Muscle of leg (tissue), 11 donors: ENCODE data around the gene CCDC89. TPM values are rescaled to one million over a fixed set of nuclear protein-coding genes. Genes with fewer than 3 reads are reported as not detected.
A peak's percentile ranks its signal among the peaks of the same experiment; 100 is the strongest.
"Not testable (repeated sequence)": the region's sequence is repeated elsewhere in the genome, so short reads cannot be mapped to it uniquely, and the experiment has no call there.

Source experiments
- DNase-seq: peaks from one replicate; pipeline ENCODE4 v3.0.0; 2013
- H3K27ac ChIP-seq: one replicate; pipeline ENCODE4 v1.5.1; 2013; ENCODE audit warnings: mild to moderate bottlenecking, low read length, control low read depth
- H3K27me3 ChIP-seq: one replicate; pipeline ENCODE4 v1.6.1; 2013; ENCODE audit warnings: low read length; ENCODE audit not compliant: control insufficient read depth, insufficient read depth
- H3K36me3 ChIP-seq: one replicate; pipeline ENCODE4 v1.6.1; 2013; ENCODE audit warnings: low read length; ENCODE audit not compliant: control insufficient read depth, insufficient read depth
- H3K4me1 ChIP-seq: one replicate; pipeline ENCODE4 v1.6.1; 2013; ENCODE audit warnings: low read length; ENCODE audit not compliant: control insufficient read depth, insufficient read depth
- H3K4me3 ChIP-seq: one replicate; pipeline ENCODE4 v1.5.1; 2013; ENCODE audit warnings: low read length, control low read depth
- H3K9me3 ChIP-seq: replicated peaks from 2 replicates; pipeline ENCODE4 v1.6.1; 2013; ENCODE audit warnings: low read depth, low read length; ENCODE audit not compliant: control insufficient read depth
- WGBS: methylation state at CpG from one replicate; pipeline ENCODE4 v1.1.5; 2013; ENCODE audit warnings: missing lambda C conversion rate; ENCODE audit not compliant: insufficient coverage; 5-methylcytosine and 5-hydroxymethylcytosine counted together
- polyA plus RNA-seq, 8 donors: library from polyadenylated mRNA; unstranded; fragments of 120-200 nt; gene quantifications; one replicate each; pipeline versions ENCODE4 v1.2.1 to v1.2.3, GENCODE V29; 2013; ENCODE audit warnings: inconsistent platforms in 1 of 8, low replicate concordance in 1 of 8; ENCODE audit not compliant: insufficient read length in 8 of 8, insufficient read depth in 1 of 8
- total RNA-seq: library from RNA; stranded (reverse); fragments of 120-200 nt; gene quantifications from one replicate; pipeline ENCODE4 v1.2.4, GENCODE V29; 2013

Gene CCDC89
- total and polyA plus RNA-seq, 9 donors: 1.5 to 3.3 (median 1.9) TPM

GRCh38 chr11:85695546-85695945, 9.6 kb upstream of the CCDC89 start:
- H3K27ac ChIP-seq: no peak overlapping the region
- no peaks in the 10 kb centered on the region for H3K9me3 ChIP-seq
- no peaks in the 10 kb centered on the region for H3K27me3 ChIP-seq
- H3K36me3 ChIP-seq: peaks cover 14% of the 10 kb centered on the region
- H3K4me1 ChIP-seq: no peaks in the 10 kb centered on the region
- no peak overlapping the region for H3K4me3 ChIP-seq
- DNase-seq: no peak

- no peak overlapping the region for H3K27ac ChIP-seq
- H3K27me3 ChIP-seq: no peaks in the 10 kb centered on the region
- WGBS: no CpG with 5 or more reads among the region's 1 CpG
- no peaks in the 10 kb centered on the region for H3K4me1 ChIP-seq
- peak; percentile 52 for DNase-seq
- H3K4me3 ChIP-seq: no peak overlapping the region
- peaks cover 12% of the 10 kb centered on the region for H3K36me3 ChIP-seq
- no peaks in the 10 kb centered on the region for H3K9me3 ChIP-seq
Measured at GRCh38 chr11:85694385-85694980, 8.5 kb upstream of the CCDC89 start.

GRCh38 chr11:85685125-85685819, 723 bp downstream of the CCDC89 start:
- Histone ChIP-seq H3K27me3 (no peaks in the 10 kb centered on the region), H3K27ac (peak overlapping the region; percentile 98), H3K9me3 (no peaks in the 10 kb centered on the region), H3K36me3 (no peaks in the 10 kb centered on the region), H3K4me1 (peaks cover 22% of the 10 kb centered on the region), H3K4me3 (peak overlapping the region; percentile 55)
- 27% methylated on average over 15 of the region's 15 CpGs for WGBS
- peak; percentile 88 for DNase-seq

GRCh38 chr11:85682330-85683305, 3.4 kb downstream of the CCDC89 start:
- H3K9me3 ChIP-seq: no peaks in the 10 kb centered on the region
- H3K27me3 ChIP-seq: no peaks in the 10 kb centered on the region
- H3K4me1 ChIP-seq: peaks cover 22% of the 10 kb centered on the region
- peak; percentile 86 for DNase-seq
- H3K4me3 ChIP-seq: peak overlapping the region; percentile 59
- 25% methylated on average over 33 of the region's 43 CpGs for WGBS
- H3K36me3 ChIP-seq: no peaks in the 10 kb centered on the region
- H3K27ac ChIP-seq: peak overlapping the region; percentile 31

GRCh38 chr11:85680897-85681296, 5.1 kb downstream of the CCDC89 start:
- H3K36me3 ChIP-seq: no peaks in the 10 kb centered on the region
- peaks cover 15% of the 10 kb centered on the region for H3K4me1 ChIP-seq
- H3K27me3 ChIP-seq: no peaks in the 10 kb centered on the region
- no peak overlapping the region for H3K4me3 ChIP-seq
- no peak overlapping the region for H3K27ac ChIP-seq
- no peaks in the 10 kb centered on the region for H3K9me3 ChIP-seq
- 40% methylated on average over 1 of the region's 1 CpG for WGBS
- DNase-seq: peak; percentile 8

- no peak overlapping the region for H3K27ac ChIP-seq
- H3K4me1 ChIP-seq: peaks cover 3% of the 10 kb centered on the region
- DNase-seq: no peak
- no peak overlapping the region for H3K4me3 ChIP-seq
- no peaks in the 10 kb centered on the region for H3K9me3 ChIP-seq
- no peaks in the 10 kb centered on the region for H3K36me3 ChIP-seq
- no peaks in the 10 kb centered on the region for H3K27me3 ChIP-seq
- WGBS: no CpG with 5 or more reads among the region's 4 CpGs
Measured at GRCh38 chr11:85679576-85679975, 6.4 kb downstream of the CCDC89 start.

- H3K36me3 ChIP-seq: no peaks in the 10 kb centered on the region
- H3K27ac ChIP-seq: no peak overlapping the region
- H3K27me3 ChIP-seq: no peaks in the 10 kb centered on the region
- H3K9me3 ChIP-seq: peaks cover 3% of the 10 kb centered on the region
- H3K4me3 ChIP-seq: no peak overlapping the region
- H3K4me1 ChIP-seq: no peaks in the 10 kb centered on the region
- no peak for DNase-seq
- WGBS: no CpG with 5 or more reads among the region's 3 CpGs
Measured at GRCh38 chr11:85673393-85673792, 12.6 kb downstream of the CCDC89 start.

GRCh38 chr11:85672105-85672902, 13.7 kb downstream of the CCDC89 start:
- Histone ChIP-seq H3K27me3 (no peaks in the 10 kb centered on the region), H3K36me3 (no peaks in the 10 kb centered on the region), H3K27ac (no peak overlapping the region), H3K9me3 (peaks cover 3% of the 10 kb centered on the region), H3K4me3 (no peak overlapping the region), H3K4me1 (no peaks in the 10 kb centered on the region)
- no peak for DNase-seq
- 85% methylated on average over 6 of the region's 8 CpGs for WGBS

- not testable (repeated sequence) for H3K4me3 ChIP-seq, DNase-seq
Measured at GRCh38 chr11:85670949-85671663, 14.9 kb downstream of the CCDC89 start.

More at GRCh38 chr11:85670949-85671663, 14.9 kb downstream of the CCDC89 start:
- H3K36me3 ChIP-seq, H3K9me3 ChIP-seq, H3K27ac ChIP-seq, H3K27me3 ChIP-seq, H3K4me1 ChIP-seq: not testable (repeated sequence)
